Transverse colon (tissue), 4 donors: ENCODE data around the gene CERS1. TPM values are rescaled to one million over a fixed set of nuclear protein-coding genes. Genes with fewer than 3 reads are reported as not detected.

Experiments
- DNase-seq: peaks from one replicate; pipeline ENCODE4 v3.0.0-alpha.2; 2019
- H3K27ac ChIP-seq, 4 donors: fragments of 200-600 bp; sonication (generic); 2 replicates each; pipeline ENCODE4 v1.5.1; 2016 to 2018; ENCODE audit warnings: inconsistent platforms in 4 of 4
- H3K27me3 ChIP-seq: fragments of 200-600 bp; sonication (generic); 2 replicates; pipeline ENCODE4 v1.5.1; 2017; ENCODE audit warnings: inconsistent platforms
- H3K36me3 ChIP-seq, 4 donors: fragments of 200-600 bp; sonication (generic); 2 replicates each; pipeline ENCODE4 v1.5.1; 2017 to 2019; ENCODE audit warnings: inconsistent platforms in 4 of 4
- H3K4me1 ChIP-seq, 4 donors: fragments of 200-600 bp; sonication (generic); 2 replicates each; pipeline ENCODE4 v1.5.1; 2017 to 2020; ENCODE audit warnings: inconsistent platforms in 4 of 4
- H3K4me3 ChIP-seq, 4 donors: fragments of 200-600 bp; sonication (generic); 1 replicate in 1 of 4; 2 replicates in 3 of 4; pipeline versions ENCODE4 v1.5.1 to v1.6.1; 2017 to 2019; ENCODE audit warnings: inconsistent platforms in 4 of 4
- H3K9me3 ChIP-seq, 2 donors: fragments of 200-600 bp; sonication (generic); 2 replicates each; pipeline ENCODE4 v1.5.1; 2017 to 2019; ENCODE audit warnings: inconsistent platforms in 2 of 2
- CTCF ChIP-seq, 5 experiments: fragments of 200-600 bp in 3 of 5; fragments of 450-650 bp in 2 of 5; sonication (generic) in 3 of 5; IDR thresholded peaks; 1 replicate in 2 of 5; 2 replicates in 3 of 5; pipeline ENCODE4 v1.5.1; 2016 to 2017; ENCODE audit warnings: antibody characterized with exemption in 5 of 5, inconsistent platforms in 3 of 5, mild to moderate bottlenecking in 2 of 5, moderate library complexity in 1 of 5
- EP300 ChIP-seq: sonication (generic); formaldehyde crosslinking; IDR thresholded peaks from one replicate; pipeline ENCODE4 v1.6.1; 2017; ENCODE audit warnings: antibody characterized with exemption, low read depth
- POLR2A ChIP-seq: fragments of 450-650 bp; IDR thresholded peaks from one replicate; pipeline ENCODE4 v1.6.1; 2016; ENCODE audit warnings: antibody characterized with exemption, mild to moderate bottlenecking, moderate library complexity
- POLR2AphosphoS5 ChIP-seq, 3 donors: sonication (generic); formaldehyde crosslinking; IDR thresholded peaks; one replicate each; pipeline ENCODE4 v1.6.1; 2016; ENCODE audit warnings: antibody characterized with exemption in 3 of 3
- WGBS, 2 donors: methylation state at CpG; one replicate each; pipeline ENCODE4 v1.1.5; 2018; ENCODE audit warnings: low coverage in 1 of 2; 5-methylcytosine and 5-hydroxymethylcytosine counted together
- in situ Hi-C, 4 donors: fragments of 200-750 bp; cut with MboI; loops; one replicate each; pipeline versions ENCODE4 v1.15.0 to v1.15.1; 2017; ENCODE audit warnings: low sequenced_read_pairs in 3 of 4, low pct_ligation_motif_present in 1 of 4, low pct_unique_long_range_greater_than_20kb in 1 of 4
- intact Hi-C: fragments of 100-400 bp; cut with DNase I; formaldehyde crosslinking; loops from one replicate; pipeline ENCODE4 v1.15.1; 2023; ENCODE audit warnings: low total_unique reads
- total RNA-seq, 4 donors: library from RNA; depleted of rRNA; stranded (reverse); fragments of >200 nt; gene quantifications; one replicate each; pipeline ENCODE4 v1.1.0, GENCODE V29; 2016

CERS1 gene
- total RNA-seq, 4 donors from 2014 or later, result not detected

GRCh38 chr19:18863843-18864362, 32.1 kb downstream of the CERS1 start:
- Histone ChIP-seq H3K36me3 (peaks cover 0 to 74% (median 38%) of the 10 kb centered on the region in 4 donors), H3K4me1 (peaks cover 0 to 4% (median 0%) of the 10 kb centered on the region in 4 donors), H3K27me3 (no peaks in the 10 kb centered on the region), H3K9me3 (no peaks in the 10 kb centered on the region), H3K27ac (no peak overlapping the region), H3K4me3 (no peak overlapping the region)
- no peak for DNase-seq
- in situ Hi-C loops, result loop anchor here in 1 of 4 donors (25.0 kb wide), 1 partner anchor 402 kb away; no protein-coding TSS in a partner anchor
- 80 to 86% methylated on average over 1 to 12 of the region's 16 CpGs for WGBS, 2 donors
- TF ChIP-seq EP300 (no peak), POLR2A (no peak), CTCF (IDR thresholded peaks at IDR 0.05) (no peak), POLR2AphosphoS5 (IDR thresholded peaks at IDR 0.05) (no peak)
- intact Hi-C loops, result no loop called here

GRCh38 chr19:18862976-18863842, 32.7 kb downstream of the CERS1 start:
- intact Hi-C loops (no loop called here), in situ Hi-C loops (loop anchor here in 1 of 4 donors (25.0 kb wide), 1 partner anchor 401 kb away; no protein-coding TSS in a partner anchor)
- no peak for TF ChIP-seq EP300
- no peak for TF ChIP-seq CTCF (IDR thresholded peaks at IDR 0.05)
- no peak for TF ChIP-seq POLR2AphosphoS5 (IDR thresholded peaks at IDR 0.05)
- no peak for TF ChIP-seq POLR2A
- Histone ChIP-seq H3K27ac (no peak overlapping the region), H3K36me3 (peaks cover 0 to 80% (median 39%) of the 10 kb centered on the region in 4 donors), H3K4me1 (peaks cover 0 to 4% (median 0%) of the 10 kb centered on the region in 4 donors), H3K9me3 (no peaks in the 10 kb centered on the region), H3K27me3 (no peaks in the 10 kb centered on the region), H3K4me3 (no peak overlapping the region)
- 83% methylated on average over 26 of the region's 33 CpGs; no CpG with 5 or more reads in 1 of the 2 donors for WGBS, 2 donors
- DNase-seq, result no peak

- intact Hi-C loops, result no loop called here
- in situ Hi-C loops, result loop anchor here in 1 of 4 donors (25.0 kb wide), 1 partner anchor 400 kb away; no protein-coding TSS in a partner anchor
Measured at GRCh38 chr19:18861917-18862316, 34.0 kb downstream of the CERS1 start.

More at GRCh38 chr19:18861917-18862316, 34.0 kb downstream of the CERS1 start:
- TF ChIP-seq POLR2A (no peak), CTCF (IDR thresholded peaks at IDR 0.05) (no peak), POLR2AphosphoS5 (IDR thresholded peaks at IDR 0.05) (no peak)
- Histone ChIP-seq H3K27ac (no peak overlapping the region), H3K27me3 (no peaks in the 10 kb centered on the region), H3K4me3 (no peak overlapping the region), H3K9me3 (no peaks in the 10 kb centered on the region), H3K4me1 (peaks cover 0 to 4% (median 0%) of the 10 kb centered on the region in 4 donors), H3K36me3 (peaks cover 0 to 82% (median 39%) of the 10 kb centered on the region in 4 donors)
- DNase-seq, result no peak
- 95% methylated on average over 10 of the region's 12 CpGs; no CpG with 5 or more reads in 1 of the 2 donors for WGBS, 2 donors
